Measurements from ENCODE around the gene ACAN.

DNA sequence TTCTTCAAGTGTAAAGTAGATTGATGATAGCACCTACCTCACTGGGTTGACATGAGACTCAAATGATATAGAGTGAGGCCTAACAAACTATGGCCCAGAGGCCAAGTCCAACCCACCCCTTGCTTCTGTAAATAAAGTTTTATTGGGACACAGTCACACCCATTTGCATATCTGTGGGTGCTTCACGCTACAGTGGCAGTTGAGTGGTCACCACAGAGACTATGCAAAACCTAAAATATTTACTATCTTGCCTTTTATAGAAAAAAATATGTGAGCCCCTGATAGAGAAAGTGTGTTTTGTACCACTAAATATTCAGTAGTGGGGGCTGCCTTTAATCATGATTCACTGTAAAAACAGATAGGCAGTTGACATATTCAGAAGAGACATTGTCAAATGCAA, 38.0 kb downstream of the ACAN start:
- TF ChIP-seq POLR2A (IDR thresholded peaks at IDR 0.05): no peak
- no peak for TF ChIP-seq EP300 (IDR thresholded peaks at IDR 0.05)

All from tibial nerve (tissue), 3 donors.